ENCODE data around the gene NFIL3. TPM values are rescaled to one million over a fixed set of nuclear protein-coding genes. Genes with fewer than 3 reads are reported as not detected.
A peak's percentile ranks its signal among the peaks of the same experiment; 100 is the strongest.

Gene NFIL3
- total RNA-seq, 2 donors from 2014 or later: 28.7 to 33.5 TPM

DNA sequence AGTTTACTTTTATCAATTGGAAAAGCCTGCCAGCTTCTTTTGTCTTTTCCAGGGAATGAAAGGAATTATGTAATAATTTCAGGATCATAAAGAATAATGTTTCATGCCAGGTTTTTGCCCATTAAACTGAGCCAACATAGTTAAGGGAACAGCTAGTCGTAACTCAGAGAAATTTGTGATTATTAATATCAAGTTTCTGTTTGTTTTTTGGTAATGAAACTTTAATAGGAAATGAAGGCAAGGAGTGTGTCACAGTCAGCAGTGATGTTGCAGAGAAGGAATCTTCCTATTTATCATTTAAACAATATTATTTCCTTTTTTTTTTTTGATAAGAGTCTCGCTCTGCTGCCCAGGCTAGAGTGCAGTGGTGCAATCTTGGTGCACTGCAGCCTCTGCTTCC lies 10.7 kb downstream of the NFIL3 start:
- TF ChIP-seq POLR2AphosphoS5 (IDR thresholded peaks at IDR 0.05): peak; percentile 81
- TF ChIP-seq, protein P1, sequence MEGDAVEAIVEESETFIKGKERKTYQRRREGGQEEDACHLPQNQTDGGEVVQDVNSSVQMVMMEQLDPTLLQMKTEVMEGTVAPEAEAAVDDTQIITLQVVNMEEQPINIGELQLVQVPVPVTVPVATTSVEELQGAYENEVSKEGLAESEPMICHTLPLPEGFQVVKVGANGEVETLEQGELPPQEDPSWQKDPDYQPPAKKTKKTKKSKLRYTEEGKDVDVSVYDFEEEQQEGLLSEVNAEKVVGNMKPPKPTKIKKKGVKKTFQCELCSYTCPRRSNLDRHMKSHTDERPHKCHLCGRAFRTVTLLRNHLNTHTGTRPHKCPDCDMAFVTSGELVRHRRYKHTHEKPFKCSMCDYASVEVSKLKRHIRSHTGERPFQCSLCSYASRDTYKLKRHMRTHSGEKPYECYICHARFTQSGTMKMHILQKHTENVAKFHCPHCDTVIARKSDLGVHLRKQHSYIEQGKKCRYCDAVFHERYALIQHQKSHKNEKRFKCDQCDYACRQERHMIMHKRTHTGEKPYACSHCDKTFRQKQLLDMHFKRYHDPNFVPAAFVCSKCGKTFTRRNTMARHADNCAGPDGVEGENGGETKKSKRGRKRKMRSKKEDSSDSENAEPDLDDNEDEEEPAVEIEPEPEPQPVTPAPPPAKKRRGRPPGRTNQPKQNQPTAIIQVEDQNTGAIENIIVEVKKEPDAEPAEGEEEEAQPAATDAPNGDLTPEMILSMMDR (IDR thresholded peaks at IDR 0.05): no peak
- intact Hi-C loops (cut with DNase I): no loop called here
- Histone ChIP-seq H3K9me3 (no peaks in the 10 kb centered on the region), H3K27me3 (replicated peaks; ENCODE audit: insufficient read depth) (no peaks in the 10 kb centered on the region), H3K27ac (no peak overlapping the region), H3K4me3 (no peak overlapping the region), H3K4me1 (replicated peaks) (peaks cover 2% of the 10 kb centered on the region), H3K36me3 (peaks cover 0 to 5% of the 10 kb centered on the region in 2 donors)
- 37% methylated on average over 2 of the region's 2 CpGs for WGBS
- no peak for DNase-seq (ENCODE audit: low spot score)

DNA sequence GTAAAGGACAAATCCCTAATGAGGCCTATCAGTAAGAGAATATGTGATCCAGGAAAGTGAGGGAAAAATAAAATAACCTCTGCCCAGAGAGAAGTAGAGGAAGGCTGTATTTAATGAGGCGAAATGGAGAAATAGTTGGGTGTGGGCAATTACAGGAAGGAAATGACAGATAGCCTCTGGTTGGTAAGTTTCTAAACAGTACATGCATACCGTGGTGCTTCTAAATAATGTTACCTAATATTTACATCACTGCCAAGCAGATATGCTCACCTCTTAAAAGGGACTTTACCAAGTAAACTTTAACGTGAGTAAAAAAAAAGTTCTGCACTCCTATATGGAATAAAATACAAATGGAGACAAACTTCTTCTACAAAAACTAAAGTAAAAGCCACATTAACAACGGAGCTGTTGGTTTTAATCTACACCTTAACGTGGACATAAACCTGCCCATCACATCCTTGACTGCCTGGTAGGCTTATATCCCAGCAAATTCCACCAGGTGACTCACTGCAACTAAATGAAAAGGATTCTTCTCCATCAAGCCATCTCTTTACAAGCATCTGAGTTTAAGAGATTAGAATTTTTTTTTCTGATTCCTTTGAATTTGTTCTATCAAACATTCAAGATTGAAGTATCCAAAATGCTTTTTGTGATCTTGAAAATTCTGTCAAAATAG lies 12.4 kb downstream of the NFIL3 start:
- Histone ChIP-seq H3K4me3 (no peak overlapping the region), H3K36me3 (peaks cover 0 to 5% of the 10 kb centered on the region in 2 donors), H3K4me1 (replicated peaks) (peaks cover 2% of the 10 kb centered on the region), H3K27ac (no peak overlapping the region), H3K27me3 (replicated peaks; ENCODE audit: insufficient read depth) (no peaks in the 10 kb centered on the region), H3K9me3 (no peaks in the 10 kb centered on the region)
- TF ChIP-seq POLR2AphosphoS5 (IDR thresholded peaks at IDR 0.05) (no peak), POLR2A (IDR thresholded peaks at IDR 0.05) (no peak)
- TF ChIP-seq, protein P1 (IDR thresholded peaks at IDR 0.05): no peak
- no peak for DNase-seq (ENCODE audit: low spot score)
- WGBS: 52% methylated on average over 5 of the region's 5 CpGs
- intact Hi-C loops (cut with DNase I): no loop called here

DNA sequence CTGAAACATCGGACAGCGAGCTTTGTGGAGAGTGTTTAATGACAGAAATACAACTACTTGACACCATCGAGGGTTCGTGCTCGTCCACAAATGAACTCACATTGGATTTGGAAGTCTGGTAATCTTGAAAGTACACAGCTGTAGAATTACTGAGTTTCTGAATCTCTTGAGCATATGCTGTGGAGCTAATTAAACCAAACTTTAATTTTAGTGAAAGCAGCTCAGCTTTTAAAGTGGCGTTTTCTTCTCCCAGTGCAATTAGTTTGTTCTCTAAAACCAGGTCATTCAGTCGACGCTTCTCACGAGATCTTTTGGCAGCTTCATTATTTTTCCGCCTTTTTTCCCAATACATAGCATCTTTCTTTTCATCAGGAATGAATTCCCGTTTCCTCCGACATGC lies 13.5 kb downstream of the NFIL3 start:
- DNase-seq (ENCODE audit: low spot score): no peak
- intact Hi-C loops (cut with DNase I): no loop called here
- Histone ChIP-seq H3K27ac (no peak overlapping the region), H3K27me3 (replicated peaks; ENCODE audit: insufficient read depth) (no peaks in the 10 kb centered on the region), H3K9me3 (no peaks in the 10 kb centered on the region), H3K4me3 (no peak overlapping the region), H3K36me3 (peaks cover 0 to 5% of the 10 kb centered on the region in 2 donors), H3K4me1 (replicated peaks) (peaks cover 2% of the 10 kb centered on the region)
- WGBS: 95% methylated on average over 12 of the region's 12 CpGs
- no peak for TF ChIP-seq POLR2A (IDR thresholded peaks at IDR 0.05)
- TF ChIP-seq POLR2AphosphoS5 (IDR thresholded peaks at IDR 0.05): no peak
- TF ChIP-seq, protein P1 (IDR thresholded peaks at IDR 0.05): no peak

DNA sequence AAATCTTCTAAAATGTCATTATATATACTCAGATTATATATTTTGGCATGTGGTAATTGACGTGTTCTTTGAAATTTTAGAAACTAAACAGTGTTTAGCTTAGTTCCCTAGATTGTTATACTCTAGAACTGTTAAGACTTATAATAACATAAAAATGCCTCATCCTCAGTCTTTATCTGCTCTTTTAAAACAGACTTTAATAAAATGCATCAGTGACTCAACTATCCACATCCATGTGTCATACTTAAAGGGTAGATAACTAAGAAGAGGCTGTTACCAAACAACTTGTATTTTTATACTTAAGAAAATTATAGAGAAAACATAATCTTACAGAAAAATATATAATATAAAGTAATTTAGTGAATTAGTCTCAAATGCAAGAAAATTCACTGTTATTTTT lies 15.2 kb downstream of the NFIL3 start:
- Histone ChIP-seq H3K4me3 (no peak overlapping the region), H3K9me3 (no peaks in the 10 kb centered on the region), H3K27me3 (replicated peaks; ENCODE audit: insufficient read depth) (no peaks in the 10 kb centered on the region), H3K27ac (no peak overlapping the region), H3K36me3 (peaks cover 0 to 5% of the 10 kb centered on the region in 2 donors), H3K4me1 (replicated peaks) (peaks cover 2% of the 10 kb centered on the region)
- DNase-seq (ENCODE audit: low spot score): no peak
- intact Hi-C loops (cut with DNase I): no loop called here
- TF ChIP-seq, protein P1 (IDR thresholded peaks at IDR 0.05): no peak
- TF ChIP-seq POLR2A (IDR thresholded peaks at IDR 0.05): no peak
- TF ChIP-seq POLR2AphosphoS5 (IDR thresholded peaks at IDR 0.05): no peak
- 93% methylated on average over 1 of the region's 1 CpG for WGBS
